ENCODE measurements around the gene EPS8L1. TPM values are rescaled to one million over a fixed set of nuclear protein-coding genes. Genes with fewer than 3 reads are reported as not detected.

Gene EPS8L1
- total RNA-seq, 3 donors from 2014 or later (not counting 1 experiment from before 2014, with no cell fraction given) = 8.8 to 15.7 (median 10.0) TPM

DNA sequence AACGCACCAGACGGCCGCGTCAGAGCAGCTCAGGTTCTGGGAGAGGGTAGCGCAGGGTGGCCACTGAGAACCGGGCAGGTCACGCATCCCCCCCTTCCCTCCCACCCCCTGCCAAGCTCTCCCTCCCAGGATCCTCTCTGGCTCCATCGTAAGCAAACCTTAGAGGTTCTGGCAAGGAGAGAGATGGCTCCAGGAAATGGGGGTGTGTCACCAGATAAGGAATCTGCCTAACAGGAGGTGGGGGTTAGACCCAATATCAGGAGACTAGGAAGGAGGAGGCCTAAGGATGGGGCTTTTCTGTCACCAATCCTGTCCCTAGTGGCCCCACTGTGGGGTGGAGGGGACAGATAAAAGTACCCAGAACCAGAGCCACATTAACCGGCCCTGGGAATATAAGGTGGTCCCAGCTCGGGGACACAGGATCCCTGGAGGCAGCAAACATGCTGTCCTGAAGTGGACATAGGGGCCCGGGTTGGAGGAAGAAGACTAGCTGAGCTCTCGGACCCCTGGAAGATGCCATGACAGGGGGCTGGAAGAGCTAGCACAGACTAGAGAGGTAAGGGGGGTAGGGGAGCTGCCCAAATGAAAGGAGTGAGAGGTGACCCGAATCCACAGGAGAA lies 39.9 kb downstream of the EPS8L1 start:
- H3K27me3 ChIP-seq (ENCODE audit: control insufficient read depth, insufficient read depth, low read length) = no peaks in the 10 kb centered on the region
- peaks cover 51% of the 10 kb centered on the region for H3K4me1 ChIP-seq (ENCODE audit: control insufficient read depth, insufficient read depth, low read length)
- TF ChIP-seq, protein P1, sequence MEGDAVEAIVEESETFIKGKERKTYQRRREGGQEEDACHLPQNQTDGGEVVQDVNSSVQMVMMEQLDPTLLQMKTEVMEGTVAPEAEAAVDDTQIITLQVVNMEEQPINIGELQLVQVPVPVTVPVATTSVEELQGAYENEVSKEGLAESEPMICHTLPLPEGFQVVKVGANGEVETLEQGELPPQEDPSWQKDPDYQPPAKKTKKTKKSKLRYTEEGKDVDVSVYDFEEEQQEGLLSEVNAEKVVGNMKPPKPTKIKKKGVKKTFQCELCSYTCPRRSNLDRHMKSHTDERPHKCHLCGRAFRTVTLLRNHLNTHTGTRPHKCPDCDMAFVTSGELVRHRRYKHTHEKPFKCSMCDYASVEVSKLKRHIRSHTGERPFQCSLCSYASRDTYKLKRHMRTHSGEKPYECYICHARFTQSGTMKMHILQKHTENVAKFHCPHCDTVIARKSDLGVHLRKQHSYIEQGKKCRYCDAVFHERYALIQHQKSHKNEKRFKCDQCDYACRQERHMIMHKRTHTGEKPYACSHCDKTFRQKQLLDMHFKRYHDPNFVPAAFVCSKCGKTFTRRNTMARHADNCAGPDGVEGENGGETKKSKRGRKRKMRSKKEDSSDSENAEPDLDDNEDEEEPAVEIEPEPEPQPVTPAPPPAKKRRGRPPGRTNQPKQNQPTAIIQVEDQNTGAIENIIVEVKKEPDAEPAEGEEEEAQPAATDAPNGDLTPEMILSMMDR (IDR thresholded peaks at IDR 0.05) = no peak
- H3K36me3 ChIP-seq (ENCODE audit: control insufficient read depth, insufficient read depth, low read length) = peaks cover 5% of the 10 kb centered on the region
- Mint-ChIP-seq H3K27ac (peak overlapping the region; percentile 89 to 98), H3K9me3 (no peaks in the 10 kb centered on the region), H3K27me3 (ENCODE audit: low read depth in 2 of 2) (no peaks in the 10 kb centered on the region), H3K4me3 (peak overlapping the region; percentile 96), H3K4me1 (peaks cover 42 to 54% of the 10 kb centered on the region in 2 donors), H3K36me3 (no peaks in the 10 kb centered on the region)
- intact Hi-C loops (cut with micrococcal nuclease) = loop anchor here (5.0 kb wide), 1 partner anchor 33 kb away; no protein-coding TSS in a partner anchor
- no peak overlapping the region for H3K27ac ChIP-seq (ENCODE audit: low read length)
- no peak overlapping the region for H3K4me3 ChIP-seq (ENCODE audit: low read length)
- H3K9me3 ChIP-seq (ENCODE audit: control insufficient read depth, insufficient read depth, low read length) = no peaks in the 10 kb centered on the region
- WGBS (ENCODE audit: insufficient coverage) = 87% methylated on average over 12 of the region's 13 CpGs
- no peak for DNase-seq
- no peak for ATAC-seq

DNA sequence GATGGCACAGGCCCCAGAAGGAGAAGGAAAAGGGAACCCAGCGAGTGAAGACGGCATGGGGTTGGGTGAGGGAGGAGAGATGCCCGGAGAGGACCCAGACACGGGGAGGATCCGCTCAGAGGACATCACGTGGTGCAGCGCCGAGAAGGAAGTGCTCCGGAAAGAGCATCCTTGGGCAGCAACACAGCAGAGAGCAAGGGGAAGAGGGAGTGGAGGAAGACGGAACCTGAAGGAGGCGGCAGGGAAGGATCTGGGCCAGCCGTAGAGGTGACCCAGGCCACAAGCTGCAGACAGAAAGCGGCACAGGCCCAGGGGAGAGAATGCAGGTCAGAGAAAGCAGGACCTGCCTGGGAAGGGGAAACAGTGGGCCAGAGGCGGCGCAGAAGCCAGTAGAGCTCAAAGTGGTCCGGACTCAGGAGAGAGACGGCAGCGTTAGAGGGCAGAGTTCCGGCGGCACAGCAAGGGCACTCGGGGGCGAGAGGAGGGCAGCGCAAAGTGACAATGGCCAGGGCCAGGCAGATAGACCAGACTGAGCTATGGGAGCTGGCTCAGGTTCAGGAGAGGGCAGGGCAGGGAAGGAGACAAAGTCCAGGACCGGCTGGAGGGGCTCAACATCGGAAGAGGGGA lies 40.7 kb downstream of the EPS8L1 start:
- Mint-ChIP-seq H3K27ac (peak overlapping the region; percentile 89 to 98), H3K4me1 (peaks cover 36 to 49% of the 10 kb centered on the region in 2 donors), H3K9me3 (no peaks in the 10 kb centered on the region), H3K36me3 (no peaks in the 10 kb centered on the region), H3K4me3 (peak overlapping the region; percentile 96), H3K27me3 (ENCODE audit: low read depth in 2 of 2) (no peaks in the 10 kb centered on the region)
- Histone ChIP-seq H3K36me3 (ENCODE audit: control insufficient read depth, insufficient read depth, low read length) (peaks cover 5% of the 10 kb centered on the region), H3K27me3 (ENCODE audit: control insufficient read depth, insufficient read depth, low read length) (no peaks in the 10 kb centered on the region), H3K9me3 (ENCODE audit: control insufficient read depth, insufficient read depth, low read length) (no peaks in the 10 kb centered on the region), H3K4me3 (ENCODE audit: low read length) (peak overlapping the region; percentile 69), H3K4me1 (ENCODE audit: control insufficient read depth, insufficient read depth, low read length) (peaks cover 51% of the 10 kb centered on the region), H3K27ac (ENCODE audit: low read length) (peak overlapping the region; percentile 45)
- intact Hi-C loops (cut with micrococcal nuclease) = loop anchor here (5.0 kb wide), 1 partner anchor 34 kb away; no protein-coding TSS in a partner anchor
- TF ChIP-seq, protein P1 (IDR thresholded peaks at IDR 0.05) = no peak
- under 1% methylated on average over 25 of the region's 25 CpGs for WGBS (ENCODE audit: insufficient coverage)
- ATAC-seq (peak; percentile 16 to 30 (median 22)), DNase-seq (peak; percentile 34 to 74)

DNA sequence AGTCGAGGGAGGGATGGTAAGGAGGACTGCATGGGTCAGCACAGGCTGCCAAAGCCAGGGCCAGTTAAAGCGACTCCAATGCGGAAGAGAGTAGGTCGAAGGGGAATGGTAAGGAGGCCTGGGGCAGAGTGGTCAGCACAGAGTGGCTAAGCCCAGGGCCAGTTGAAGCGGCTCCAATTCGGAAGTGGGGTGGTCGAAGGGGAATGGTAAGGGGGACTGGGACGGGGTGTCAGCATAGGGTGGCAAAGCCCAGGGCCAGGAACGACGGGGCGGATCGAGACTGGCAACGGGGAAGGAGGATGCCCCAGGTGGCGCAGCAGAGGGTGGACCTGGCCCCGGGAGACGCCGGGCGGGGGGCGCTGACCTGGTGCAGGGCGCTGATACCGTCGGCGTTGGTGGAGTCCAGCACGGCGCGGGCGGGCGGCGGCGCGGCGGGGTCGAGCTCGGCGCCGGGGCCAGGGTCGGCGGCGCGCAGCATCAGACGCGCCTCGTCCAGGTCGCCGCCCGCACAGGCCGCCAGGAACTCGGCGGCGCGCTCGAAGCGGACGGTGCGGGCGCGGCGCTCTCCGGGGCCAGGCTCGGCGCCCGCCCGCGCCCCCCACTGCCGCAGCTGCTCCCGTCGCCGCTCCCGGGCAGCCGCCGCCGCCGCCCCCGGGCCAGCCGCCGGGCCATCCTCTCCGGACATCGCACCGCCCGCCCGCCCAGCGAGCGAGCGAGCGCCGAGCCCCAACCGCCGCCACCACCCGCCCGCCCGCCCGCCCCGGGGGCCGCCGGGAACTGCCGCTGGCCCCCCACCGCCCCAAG lies 41.4 kb downstream of the EPS8L1 start, which contains the start of gene PPP1R12C:
Gene PPP1R12C (minus strand): TSS at position 779 of the 804 bp plus-strand sequence. CDS start 94 bp downstream, at position 685.
- ATAC-seq = peak; percentile 22 to 30 (median 28)
- no peaks in the 10 kb centered on the region for H3K36me3 Mint-ChIP-seq
- under 1% methylated on average over 97 of the region's 97 CpGs for WGBS (ENCODE audit: insufficient coverage)

More for the DNA sequence above, 41.4 kb downstream of the EPS8L1 start, which contains the start of gene PPP1R12C:
- Histone ChIP-seq H3K27ac (ENCODE audit: low read length) (peak within 1 kb of the TSS; percentile 45), H3K27me3 (ENCODE audit: control insufficient read depth, insufficient read depth, low read length) (no peaks in the 10 kb centered on the region), H3K4me3 (ENCODE audit: low read length) (peak within 1 kb of the TSS; percentile 69), H3K36me3 (ENCODE audit: control insufficient read depth, insufficient read depth, low read length) (peaks cover 5% of the 10 kb centered on the region), H3K9me3 (ENCODE audit: control insufficient read depth, insufficient read depth, low read length) (no peaks in the 10 kb centered on the region), H3K4me1 (ENCODE audit: control insufficient read depth, insufficient read depth, low read length) (peaks cover 51% of the 10 kb centered on the region)
- Mint-ChIP-seq H3K27me3 (ENCODE audit: low read depth in 2 of 2) (no peaks in the 10 kb centered on the region), H3K9me3 (no peaks in the 10 kb centered on the region), H3K27ac (peak within 1 kb of the TSS; percentile 89 to 98), H3K4me3 (peak within 1 kb of the TSS; percentile 97), H3K4me1 (peaks cover 36 to 49% of the 10 kb centered on the region in 2 donors)
- DNase-seq = no peak
- intact Hi-C loops (cut with micrococcal nuclease) = loop anchor here (1.0 to 5.0 kb wide), 2 partner anchors 35 to 62 kb away; no protein-coding TSS in a partner anchor
- TF ChIP-seq, protein P1 (IDR thresholded peaks at IDR 0.05) = no peak

All from natural killer cell (primary cell).